GM21367 (cell line): Measurements from ENCODE around the gene S100Z.
"Not testable (repeated sequence)": the region's sequence is repeated elsewhere in the genome, so short reads cannot be mapped to it uniquely, and the experiment has no call there.

Source experiments
- ATAC-seq: cut with Tn5 transposase; IDR thresholded peaks from one replicate; pipeline ENCODE4 v1.9.1; 2021; ENCODE audit not compliant: unreplicated experiment

S100Z gene

DNA sequence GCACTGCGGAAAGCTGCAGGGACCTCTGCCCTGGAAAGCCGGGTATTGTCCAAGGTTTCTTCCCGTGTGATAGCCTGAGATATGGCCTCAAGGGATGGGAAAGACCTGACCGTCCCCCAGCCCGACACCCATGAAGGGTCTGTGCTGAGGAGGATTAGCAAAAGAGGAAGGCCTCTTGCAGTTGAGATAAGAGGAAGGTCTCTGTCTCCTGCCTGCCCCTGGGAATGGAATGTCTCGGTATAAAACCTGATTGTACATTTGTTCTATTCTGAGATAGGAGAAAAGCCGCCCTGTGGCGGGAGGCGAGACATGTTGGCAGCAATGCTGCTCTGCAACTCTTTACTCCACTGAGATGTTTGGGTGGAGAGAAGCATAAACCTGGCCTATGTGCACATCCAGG is 95.4 kb downstream of the S100Z start:
- not testable (repeated sequence) for ATAC-seq

- ATAC-seq: no peak
Observed at GRCh38 chr5:76946090-76946489, 96.3 kb downstream of the S100Z start.

- no peak for ATAC-seq
Observed at GRCh38 chr5:76947082-76947503, 97.3 kb downstream of the S100Z start.

DNA sequence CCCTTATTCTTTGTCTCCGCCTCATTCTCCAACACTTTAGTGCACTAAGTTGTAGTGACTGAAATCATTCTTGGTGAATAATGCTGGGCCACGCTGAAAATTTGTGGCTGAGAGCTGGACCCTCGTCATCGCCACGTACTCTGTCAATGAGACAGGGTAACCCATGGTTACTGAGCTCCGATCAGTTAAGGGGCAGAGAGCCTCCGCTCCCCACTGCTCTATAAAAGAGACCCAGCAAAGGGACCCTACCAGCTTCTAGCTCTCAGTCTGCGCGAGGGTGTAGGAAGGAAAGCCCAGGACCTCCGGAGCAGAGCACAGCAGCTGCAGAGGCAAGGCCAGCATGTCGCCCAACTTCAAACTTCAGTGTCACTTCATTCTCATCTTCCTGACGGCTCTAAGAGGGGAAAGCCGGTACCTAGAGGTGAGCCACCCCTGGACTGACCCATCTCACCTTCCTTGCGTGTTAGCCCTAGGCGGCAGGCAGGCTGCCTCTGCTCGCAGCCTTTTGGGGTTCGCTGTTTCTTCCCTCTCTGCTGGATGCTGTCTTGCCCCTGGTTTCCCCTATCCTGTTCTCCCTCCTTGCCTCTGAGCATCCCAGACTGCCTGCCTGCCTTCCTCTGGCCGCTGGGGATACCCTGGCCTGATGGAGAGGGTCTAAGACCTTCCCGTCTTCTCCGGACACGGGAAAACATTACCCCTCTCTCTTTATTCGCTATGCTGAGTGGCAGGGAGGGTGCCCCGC is 103.2 kb downstream of the S100Z start, which contains the start of gene CRHBP:
Gene CRHBP (plus strand): TSS at position 251 of the 742 bp plus-strand sequence. CDS start 90 bp downstream, at position 341.
- ATAC-seq: no peak

- ATAC-seq: no peak
Observed at GRCh38 chr5:76953551-76954382, 104.0 kb downstream of the S100Z start.

DNA sequence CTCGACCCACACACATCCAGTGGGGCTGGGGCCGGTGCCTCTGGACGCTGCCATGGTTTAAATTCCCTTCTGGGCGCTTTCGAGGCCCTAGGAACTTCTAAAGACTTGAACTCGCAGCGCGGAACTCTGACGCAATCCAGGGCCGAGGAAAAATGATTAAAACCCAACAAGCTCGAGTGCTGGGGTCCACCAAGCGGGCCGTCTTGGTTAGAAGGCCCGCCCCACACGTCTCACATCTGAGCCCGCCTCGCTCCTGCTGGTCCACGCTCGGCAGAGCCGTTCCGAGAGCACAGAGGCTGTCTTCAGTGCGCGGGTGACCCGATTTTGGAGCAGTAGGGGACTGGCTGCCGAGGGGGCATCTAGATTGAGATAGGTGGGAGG is 104.6 kb downstream of the S100Z start:
- ATAC-seq: no peak

DNA sequence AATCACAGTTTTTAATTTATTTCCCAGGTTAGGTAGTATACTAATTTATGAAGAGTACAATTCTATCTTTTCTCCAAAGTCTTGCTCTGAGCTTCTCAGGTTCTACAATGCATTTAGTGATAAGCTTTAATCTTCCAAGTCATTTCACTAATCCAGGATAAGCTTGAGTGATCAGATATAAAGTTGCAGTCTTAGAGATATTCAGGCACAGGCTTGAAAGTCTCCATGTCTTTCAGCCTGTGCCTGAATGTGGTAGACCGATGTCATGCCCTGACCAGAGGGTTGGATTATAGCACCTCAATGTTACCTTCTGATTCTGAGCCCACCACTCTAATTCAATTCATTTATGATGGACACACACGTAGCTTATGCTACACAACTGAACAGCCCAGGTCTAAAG is 106.2 kb downstream of the S100Z start:
- no peak for ATAC-seq

DNA sequence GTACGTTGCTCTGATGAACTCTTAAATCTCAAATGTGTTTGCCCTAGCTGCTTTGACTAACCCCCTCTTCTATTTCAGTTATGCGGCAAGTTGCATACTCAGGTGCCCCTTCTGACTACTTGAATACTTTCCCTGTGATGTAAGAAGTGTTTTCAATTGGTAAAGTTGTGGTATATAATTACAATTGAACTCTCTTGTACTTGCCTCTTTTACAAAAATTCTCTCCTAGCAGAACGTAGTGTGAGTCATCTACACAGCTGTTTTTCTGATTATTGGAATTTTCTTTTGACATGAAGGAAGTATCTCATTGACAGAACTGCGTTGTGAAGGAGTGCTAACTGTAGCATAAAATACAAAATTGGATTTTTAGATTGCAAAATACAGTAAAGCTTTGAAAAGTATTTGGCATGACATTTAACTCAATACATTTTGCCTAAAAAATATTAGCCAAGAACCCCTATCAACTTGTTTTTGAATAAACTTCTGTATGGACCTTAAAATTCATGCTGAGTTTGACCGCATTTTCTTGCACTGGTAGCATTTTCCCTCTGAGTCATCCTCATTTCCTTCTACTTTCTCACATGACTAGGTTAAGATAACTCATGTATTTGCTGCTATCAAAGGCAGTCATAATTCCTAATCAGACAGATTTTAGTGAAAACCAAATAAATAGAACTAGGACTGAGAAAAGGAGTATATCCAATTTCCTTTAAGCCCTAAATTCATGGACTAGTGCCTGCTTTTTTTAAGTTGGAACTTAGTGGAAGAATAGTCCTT is 109.4 kb downstream of the S100Z start:
- no peak for ATAC-seq

- ATAC-seq: no peak
Observed at GRCh38 chr5:76960004-76960625, 110.3 kb downstream of the S100Z start.

GRCh38 chr5:76964060-76964459 is 114.2 kb downstream of the S100Z start:
- no peak for ATAC-seq
